HG03064 (cell line): Measurements from ENCODE around the gene COX18.
A peak's percentile ranks its signal among the peaks of the same experiment; 100 is the strongest.

ENCODE experiments used
- ATAC-seq: cut with Tn5 transposase; IDR thresholded peaks from one replicate; pipeline ENCODE4 v1.9.1; 2021; ENCODE audit warnings: low read depth; ENCODE audit not compliant: unreplicated experiment

Gene COX18, protein sequence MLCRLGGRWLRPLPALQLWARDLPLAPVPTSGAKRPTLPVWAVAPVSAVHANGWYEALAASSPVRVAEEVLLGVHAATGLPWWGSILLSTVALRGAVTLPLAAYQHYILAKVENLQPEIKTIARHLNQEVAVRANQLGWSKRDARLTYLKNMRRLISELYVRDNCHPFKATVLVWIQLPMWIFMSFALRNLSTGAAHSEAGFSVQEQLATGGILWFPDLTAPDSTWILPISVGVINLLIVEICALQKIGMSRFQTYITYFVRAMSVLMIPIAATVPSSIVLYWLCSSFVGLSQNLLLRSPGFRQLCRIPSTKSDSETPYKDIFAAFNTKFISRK

DNA sequence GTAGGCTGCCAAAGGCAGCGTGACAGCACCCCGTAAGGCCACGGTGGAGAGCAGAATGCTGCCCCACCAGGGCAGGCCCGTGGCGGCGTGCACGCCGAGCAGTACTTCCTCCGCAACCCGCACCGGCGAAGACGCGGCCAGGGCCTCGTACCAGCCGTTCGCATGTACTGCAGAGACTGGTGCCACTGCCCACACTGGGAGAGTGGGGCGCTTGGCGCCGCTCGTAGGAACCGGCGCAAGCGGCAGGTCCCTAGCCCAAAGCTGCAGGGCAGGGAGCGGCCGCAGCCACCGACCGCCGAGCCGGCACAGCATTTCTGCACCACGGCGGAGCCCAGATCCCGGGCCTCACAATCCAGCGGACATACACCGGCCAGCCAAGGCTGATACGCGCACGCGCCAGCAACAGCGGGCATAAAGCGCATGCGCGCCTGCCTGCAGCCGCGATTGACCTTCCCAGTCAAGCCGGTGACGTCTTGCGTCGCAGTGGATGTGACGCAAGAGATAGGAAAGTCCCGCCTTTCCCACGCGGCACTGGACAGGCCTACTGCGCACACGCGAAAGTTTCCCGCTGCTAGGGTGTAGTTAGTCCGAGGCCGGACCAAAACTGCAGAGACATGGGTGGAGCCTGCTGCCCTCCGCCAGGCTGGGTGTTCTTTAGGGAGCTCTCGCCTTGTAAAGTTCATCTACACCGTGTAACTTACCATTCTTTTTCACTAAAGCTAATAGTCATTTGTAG lies at the start of gene COX18:
TSS of gene COX18 (minus strand) at position 379 of the 736 bp plus-strand sequence. CDS start at position 312, 67 bp downstream.
- peak; percentile 81 for ATAC-seq

DNA sequence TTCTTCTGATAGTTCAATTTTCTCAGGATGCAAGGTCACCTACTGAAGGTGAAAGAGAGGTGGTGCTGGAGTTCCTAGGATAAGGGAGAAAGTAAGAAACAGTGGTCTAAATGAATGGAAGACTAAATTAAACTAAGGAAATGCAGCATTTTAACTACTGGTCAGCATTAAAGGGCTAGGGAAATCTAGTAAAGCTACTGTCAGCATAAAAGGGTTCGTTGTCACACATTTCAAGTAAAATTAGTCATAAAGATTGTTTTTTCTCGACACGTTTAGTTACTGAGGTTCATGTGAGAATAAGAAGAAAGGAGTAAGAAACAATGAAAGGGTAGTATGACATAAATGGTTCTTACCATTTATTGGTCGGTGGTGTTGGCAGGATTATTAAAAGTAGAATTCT lies 40.0 kb upstream of the COX18 start:
- no peak for ATAC-seq

DNA sequence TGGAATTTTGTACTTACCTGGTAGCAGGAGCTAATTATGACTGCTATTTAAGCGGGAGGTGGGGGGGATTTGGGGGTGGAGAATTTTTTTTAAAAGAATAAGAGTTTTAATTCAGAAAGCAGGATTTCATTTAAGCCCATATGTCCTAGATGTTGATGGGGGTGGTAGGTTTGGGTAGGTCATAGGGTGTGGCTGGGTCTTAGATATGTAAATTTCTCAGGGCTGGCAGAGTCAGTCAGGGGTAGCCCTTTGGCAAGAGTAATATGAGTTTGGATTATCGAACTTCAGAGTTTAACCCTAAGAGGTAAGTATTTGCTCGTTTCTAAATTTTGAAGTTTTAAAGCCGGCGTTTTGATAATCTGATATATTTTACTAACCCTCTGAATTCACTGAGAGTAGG lies 35.2 kb upstream of the COX18 start:
- no peak for ATAC-seq

DNA sequence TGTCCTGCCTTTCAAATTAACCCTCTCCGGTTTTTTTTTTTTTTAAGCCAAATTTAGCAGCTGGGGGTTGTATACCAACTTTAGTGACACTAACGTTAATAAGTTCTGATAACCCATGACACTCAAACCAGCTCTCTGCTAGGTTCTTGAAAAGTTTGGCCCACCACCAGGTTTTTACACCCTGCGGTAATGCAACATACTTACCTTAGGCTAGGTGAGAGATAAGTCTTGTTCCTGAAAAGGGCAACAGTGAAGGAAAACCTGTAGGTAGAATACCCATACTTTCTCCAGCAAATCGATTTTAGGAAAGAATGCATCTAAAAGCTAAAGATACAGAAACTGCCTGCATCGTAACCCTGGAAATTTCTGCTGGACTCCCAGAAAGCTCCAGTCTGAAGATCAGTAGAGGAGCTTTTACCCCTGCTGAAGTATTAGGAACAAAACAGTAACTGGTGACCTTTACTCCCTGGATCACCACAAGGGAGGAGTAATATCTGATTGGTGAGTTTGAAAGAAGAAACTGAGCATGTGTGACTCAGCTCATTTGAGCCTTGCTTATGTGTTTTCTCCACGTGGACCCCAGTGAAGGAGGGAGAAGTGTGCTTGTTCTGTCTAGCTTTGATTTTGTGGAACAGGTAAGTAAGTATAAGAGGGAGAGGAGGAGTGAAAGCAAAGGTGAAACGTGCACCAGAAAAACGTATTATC lies 34.4 kb upstream of the COX18 start:
- no peak for ATAC-seq

DNA sequence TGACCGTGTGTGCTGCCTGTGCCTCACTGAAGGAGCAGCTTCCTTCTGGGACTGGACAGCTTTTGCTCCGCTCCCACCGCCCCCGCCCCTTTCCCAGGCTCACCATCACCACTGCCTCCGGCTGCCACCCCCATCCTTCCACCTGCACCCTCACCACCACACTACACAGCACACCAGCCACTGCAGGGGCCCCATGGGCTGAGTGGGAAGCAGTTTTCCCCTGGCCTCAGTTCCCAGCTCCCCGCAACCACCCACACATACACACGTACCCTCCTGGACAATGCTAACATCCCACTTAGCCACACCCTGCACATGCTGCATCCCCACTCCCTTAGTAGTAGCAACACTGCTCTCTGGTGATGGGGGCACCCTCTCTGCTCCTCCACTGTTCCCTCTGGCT lies 29.6 kb upstream of the COX18 start:
- no peak for ATAC-seq

DNA sequence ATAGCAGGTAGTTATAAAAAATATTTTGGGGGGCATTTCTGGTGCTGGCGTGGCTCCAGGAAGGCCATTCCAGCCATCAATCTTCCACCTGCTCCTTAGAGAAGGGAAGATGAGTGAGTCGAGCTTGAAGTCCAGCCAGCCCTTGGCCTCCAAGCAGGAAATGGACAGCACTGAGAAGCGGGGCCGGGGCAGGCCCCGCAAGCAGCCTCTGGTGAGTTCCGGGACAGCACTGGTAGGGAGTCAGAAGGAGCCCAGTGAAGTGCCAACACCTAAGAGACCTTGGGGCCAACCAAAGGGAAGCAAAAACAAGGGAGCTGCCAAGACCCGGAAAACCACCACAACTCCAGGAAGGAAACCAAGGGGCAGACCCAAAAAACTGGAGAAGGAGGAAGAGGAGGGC lies 29.2 kb upstream of the COX18 start:
- ATAC-seq, result no peak

DNA sequence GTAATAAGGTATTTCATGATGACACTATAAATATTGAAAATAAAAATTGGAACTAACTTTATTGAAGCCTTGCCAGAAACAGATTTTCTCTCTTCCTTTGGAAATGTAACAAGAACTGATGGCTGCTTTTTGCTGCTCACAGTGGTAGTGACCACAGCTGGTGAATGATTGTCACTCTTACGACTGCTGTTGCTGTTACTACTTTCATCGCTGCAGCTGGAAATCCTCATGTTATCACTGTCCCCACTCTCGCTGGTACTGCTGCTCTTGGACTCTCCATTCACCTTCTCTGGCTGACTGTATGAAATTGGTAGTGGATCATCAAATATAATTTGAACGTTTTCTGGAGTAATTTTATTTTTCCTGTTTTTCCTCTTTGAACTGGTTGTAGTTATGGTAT lies 28.5 kb upstream of the COX18 start:
- no peak for ATAC-seq

DNA sequence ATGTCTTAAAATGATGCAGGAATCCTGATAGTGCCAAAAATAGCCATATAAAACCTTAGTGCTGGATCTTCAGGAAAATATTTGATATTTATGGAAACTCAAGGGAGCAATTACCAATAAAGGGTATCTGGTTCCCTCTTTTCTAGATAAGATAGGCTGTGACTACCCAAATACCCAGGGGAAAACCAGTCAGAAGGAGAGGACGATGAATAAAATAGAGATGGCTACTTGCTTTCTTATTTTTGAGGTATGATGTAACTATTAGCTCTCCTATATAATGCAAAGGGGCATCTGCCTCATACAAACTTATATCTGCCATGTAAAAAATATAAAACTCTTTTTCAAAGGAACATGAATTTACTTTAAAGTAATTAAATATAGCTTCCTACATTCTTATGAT lies 23.4 kb upstream of the COX18 start:
- ATAC-seq, result no peak

DNA sequence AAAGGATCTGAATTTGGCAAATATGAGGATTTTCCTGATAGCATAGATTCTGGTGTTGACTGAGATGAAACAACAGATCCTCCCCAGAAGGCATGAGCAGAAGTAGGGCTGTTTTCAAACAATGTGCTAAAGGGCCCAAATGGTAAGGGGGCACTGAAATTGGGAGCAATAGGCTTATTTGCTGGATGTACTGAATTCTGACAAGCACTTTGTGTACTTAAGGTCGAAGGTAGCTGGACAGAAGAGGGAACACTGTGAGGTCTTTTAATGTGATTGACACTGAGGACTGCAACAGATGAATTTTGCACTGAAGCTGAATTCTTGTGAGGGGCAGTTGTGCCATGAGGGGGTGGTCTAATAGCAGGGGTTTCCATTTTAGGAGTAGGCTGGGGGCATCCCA lies 21.2 kb upstream of the COX18 start:
- ATAC-seq, result no peak

DNA sequence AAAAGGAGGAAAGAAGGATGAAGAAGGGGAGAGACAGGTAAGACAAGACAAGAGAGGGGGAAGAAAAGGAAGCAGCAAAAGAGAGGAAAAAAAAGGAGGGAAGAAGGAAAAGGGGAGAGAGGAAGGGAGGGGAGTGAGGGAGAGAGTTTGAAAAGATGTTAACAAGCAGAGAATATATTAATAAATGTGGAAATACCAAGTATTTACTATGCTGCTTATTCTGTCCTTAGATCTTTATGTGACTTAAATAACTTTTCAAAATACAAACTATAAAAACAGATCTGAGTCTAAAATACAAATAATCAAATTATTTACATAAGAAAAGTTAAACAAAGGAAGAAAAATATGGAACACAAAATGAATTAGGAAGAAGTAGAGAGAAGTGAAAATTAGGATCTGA lies 18.4 kb upstream of the COX18 start:
- ATAC-seq, result no peak

DNA sequence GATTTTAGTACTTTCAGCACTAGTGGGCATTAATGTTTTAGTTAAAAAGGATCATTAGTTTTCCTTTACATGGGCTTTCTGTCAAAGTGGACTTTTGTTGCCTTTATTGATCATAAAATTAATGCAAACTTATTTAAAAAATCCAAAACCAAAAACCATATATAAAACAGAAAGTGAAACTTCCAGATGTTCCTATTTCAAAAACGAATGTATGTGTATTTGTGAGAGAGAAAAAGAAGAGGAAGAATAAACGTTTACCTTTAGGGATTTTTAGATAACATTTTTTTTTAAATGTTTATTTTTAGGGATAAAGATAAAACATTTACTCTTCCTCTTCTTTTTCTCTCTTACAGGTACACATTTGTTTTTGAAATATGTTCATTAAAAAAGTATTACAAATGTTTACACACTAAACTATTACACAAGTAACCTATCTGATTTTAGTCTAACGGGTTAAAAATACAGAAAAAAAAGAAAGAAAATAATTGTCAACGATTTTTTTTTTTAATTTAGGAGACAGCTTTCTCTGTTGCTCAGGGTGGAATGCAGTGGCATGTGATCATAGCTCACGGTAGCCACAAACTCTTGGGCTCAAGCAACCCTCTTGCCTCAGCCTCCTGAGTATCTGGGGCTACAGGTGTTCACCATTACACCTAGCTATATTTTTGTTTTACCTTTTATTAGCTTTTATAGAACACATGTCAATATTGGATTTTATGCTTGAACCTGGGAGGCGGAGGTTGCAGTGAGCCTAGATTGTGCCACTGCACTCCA lies 16.8 kb upstream of the COX18 start:
- no peak for ATAC-seq

DNA sequence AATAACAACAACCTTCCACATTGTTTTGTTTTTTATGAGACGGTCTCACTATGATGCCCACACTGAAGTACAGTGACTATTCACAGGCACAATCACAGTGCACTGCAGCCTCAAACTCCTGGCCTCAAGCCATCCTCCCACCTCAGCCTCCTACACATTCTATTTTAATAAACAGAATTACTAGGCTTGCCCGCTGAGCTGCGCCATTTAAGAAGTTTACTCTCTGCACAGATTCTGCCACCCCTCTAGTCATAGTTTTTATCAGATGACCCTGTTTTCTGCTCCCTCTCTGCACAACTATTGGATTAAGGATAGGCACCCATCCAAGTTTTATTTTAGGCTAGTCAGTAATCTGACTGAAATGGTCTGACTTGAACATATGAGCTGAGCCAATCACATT lies 11.3 kb upstream of the COX18 start:
- ATAC-seq, result no peak

DNA sequence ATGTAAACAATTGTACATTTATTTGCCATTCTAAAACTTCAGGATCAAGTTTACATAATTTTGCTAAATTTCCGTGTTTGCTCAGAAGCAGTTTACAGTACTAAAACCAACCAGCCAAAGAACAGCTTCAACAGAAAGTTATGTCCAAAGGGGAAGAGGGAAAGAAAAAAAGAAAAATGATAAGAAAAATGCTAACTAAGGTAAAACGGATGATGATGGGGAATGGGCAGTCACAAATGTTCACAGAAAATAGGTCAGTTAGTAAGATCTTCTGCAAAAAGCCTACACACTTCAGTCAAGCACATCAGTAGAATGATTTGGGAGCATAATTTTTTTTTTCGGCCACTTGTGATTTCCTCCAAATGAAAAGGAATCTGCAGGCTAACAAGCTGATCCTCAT lies 6.3 kb upstream of the COX18 start:
- no peak for ATAC-seq

DNA sequence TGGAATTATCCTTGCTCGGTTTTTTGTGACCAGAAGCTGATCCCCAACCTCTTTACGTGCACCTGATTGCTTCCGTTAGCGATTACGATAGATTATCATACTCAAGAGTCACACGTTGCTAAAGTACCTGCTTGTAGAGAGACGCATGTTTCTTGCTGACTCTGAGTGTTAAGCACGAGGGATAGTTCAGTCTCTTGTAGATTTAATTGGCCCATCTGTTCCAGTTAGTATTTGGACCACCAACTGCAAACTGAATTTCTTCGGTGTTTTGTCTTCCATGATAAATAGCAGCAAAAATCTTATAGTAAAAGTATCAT lies 516 bp upstream of the COX18 start:
- peak; percentile 5 for ATAC-seq

DNA sequence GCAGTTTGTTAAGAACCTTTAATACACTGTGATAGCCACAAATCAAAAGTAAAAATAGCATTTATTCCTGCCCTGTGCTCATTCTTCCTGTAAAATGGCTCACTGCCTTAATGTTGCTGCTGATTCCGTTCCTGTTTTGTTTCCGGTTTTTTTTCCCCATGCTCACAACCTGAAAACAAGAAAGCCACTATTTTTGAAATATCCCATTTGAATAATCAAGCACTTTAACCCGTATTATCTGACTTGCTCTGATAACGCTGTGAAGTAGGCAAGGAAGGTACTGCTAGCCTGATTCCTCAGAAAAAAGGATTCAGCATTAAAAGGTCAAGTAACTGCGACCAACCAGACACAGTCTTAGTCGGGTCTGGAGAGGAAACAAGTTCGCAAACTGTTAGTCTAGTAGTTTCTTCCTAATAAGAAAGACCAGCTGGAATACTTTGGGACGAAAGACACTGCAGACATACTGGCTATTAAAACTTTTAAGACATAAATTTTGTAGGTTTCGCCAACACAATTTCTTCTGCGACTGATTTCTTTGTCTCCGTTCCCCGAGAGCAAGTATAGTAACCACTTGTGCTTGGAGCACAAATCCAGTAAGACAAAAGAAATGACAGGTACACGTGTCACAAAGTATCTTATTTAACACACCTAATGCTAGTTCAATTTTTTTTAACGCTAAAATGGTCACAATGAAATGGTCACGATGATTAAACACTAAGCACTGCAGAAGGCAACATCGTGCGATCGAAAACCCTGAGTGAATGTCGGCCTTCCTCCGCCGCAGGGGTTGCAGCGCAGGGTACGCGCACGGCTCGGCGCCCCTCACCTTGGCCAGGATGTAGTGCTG lies 802 bp downstream of the COX18 start:
- ATAC-seq, result peak; percentile 10

DNA sequence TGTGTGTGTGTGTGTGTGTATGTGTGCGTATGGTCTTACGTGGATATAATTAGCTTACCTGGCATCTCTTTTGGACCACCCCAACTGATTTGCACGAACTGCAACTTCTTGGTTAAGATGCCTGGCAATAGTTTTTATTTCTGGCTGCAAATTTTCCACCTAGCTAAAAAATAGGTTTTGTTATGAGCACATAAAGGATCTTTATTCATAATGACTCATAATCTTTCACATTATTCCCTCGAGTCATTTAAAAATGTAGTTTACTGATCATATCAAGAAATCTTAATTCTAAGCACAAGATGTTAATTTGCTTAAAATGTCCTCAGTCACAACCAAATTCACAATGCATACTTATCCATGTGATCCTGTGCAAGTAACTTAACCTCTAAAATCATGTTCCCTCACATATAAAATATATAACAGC lies 1.5 kb downstream of the COX18 start:
- ATAC-seq, result no peak

DNA sequence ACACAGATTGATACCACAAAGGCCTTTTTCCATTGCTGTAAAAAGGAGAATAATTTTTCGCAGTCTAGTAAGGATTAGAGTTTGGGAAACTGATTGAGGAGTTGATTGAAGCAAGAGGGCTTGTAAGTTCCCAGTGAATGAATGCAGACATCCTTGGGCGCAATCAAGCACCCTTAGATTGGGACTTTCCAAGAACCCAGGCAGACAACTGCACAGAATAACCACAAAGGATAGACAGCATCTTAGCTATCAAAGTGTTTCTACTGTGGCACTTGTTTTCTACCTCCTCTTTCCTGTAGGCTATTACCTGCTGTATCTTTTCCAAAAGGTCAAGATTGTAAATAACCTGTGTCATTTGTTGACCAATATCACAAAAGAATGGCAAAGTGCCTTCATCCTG lies 2.6 kb downstream of the COX18 start:
- no peak for ATAC-seq

DNA sequence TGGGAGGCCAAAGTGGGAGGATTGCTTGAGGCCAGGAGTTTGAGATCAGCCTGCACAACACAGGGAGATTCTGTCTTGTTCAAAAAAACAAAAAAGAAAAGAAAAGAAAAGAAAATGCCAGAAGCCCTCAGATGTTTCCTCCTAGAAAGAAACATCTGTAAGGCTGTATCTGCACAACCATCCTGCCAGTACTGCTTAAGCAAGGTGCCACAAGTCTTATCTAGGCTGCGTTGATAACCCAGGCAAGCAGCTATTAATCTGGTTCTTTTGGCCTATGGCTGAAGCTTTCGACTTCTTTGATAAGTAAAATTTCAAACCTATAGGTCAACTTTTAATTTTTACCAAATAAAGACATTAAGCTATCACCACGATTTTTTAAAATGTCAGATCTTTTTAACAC lies 3.1 kb downstream of the COX18 start:
- no peak for ATAC-seq

DNA sequence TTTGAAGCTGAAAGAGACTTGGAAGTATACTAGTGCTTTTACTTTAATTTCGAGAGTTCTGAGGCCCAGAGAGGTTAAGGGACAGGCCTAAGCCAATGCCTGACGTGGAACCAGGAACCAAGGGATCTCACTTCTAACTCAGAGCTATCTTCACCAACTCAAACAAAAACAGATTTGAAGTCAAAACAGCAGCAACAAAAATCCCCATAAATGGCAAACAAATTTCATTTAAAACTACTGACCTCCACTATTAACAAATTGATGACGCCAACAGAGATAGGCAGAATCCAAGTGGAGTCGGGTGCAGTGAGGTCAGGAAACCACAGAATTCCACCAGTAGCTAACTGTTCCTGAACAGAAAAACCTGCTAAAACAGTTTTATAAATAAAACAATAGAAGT lies 5.0 kb downstream of the COX18 start:
- no peak for ATAC-seq

DNA sequence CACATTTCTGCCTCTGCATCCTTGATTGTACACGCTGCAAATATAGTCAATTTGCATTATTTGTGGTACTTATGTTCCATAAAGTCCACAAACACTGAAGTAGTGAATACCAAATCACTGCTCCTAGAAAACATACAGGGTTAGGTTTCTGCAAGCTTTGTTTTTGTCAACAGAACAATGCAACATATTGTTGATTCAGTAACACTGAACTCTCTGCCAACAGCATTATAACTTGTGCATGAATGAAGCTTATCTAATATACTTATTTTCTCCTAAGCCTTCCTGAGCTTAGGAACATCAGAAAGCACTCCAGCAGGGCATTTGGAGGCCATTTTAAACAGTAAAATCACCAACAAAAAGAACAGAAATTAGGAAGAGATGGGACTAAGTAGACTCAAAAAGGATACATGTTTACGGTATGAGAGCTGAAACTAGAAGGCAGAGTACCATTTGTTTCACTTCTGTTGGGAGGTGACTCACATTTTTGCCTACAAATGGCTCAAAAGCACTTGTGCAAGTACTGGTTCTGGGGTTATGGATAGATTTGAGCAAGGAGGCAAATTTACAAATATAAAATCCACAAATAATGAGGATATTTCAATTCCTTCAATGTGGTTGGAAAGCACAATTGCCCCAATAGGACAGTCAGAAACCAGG lies 14.1 kb downstream of the COX18 start:
- peak; percentile 71 for ATAC-seq
